Measurements from ENCODE around the gene COL1A1.

Gene COL1A1

GRCh38 chr17:50217591-50217990 lies 16.2 kb upstream of the COL1A1 start:
- in situ Hi-C loops (cut with MboI; ENCODE audit: low pct_unique_long_range_greater_than_20kb, low sequenced_read_pairs, unreplicated experiment): loop anchor here (10.0 kb wide), 1 partner anchor 67 kb away; no protein-coding TSS in a partner anchor
- TF ChIP-seq CTCF (IDR thresholded peaks at IDR 0.05; ENCODE audit: extremely low read depth, insufficient read depth, missing control alignments): no peak
- DNase-seq (ENCODE audit: low spot score): no peak

GRCh38 chr17:50214976-50215760 lies 13.7 kb upstream of the COL1A1 start:
- in situ Hi-C loops (cut with MboI; ENCODE audit: low pct_unique_long_range_greater_than_20kb, low sequenced_read_pairs, unreplicated experiment): loop anchor here (10.0 kb wide), 1 partner anchor 70 kb away; no protein-coding TSS in a partner anchor
- no peak for DNase-seq (ENCODE audit: low spot score)
- no peak for TF ChIP-seq CTCF (IDR thresholded peaks at IDR 0.05; ENCODE audit: extremely low read depth, insufficient read depth, missing control alignments)

GRCh38 chr17:50213026-50214022 lies 11.9 kb upstream of the COL1A1 start:
- DNase-seq (ENCODE audit: low spot score): peak; percentile 80
- peak; percentile 15 for TF ChIP-seq CTCF (IDR thresholded peaks at IDR 0.05; ENCODE audit: extremely low read depth, insufficient read depth, missing control alignments)
- in situ Hi-C loops (cut with MboI; ENCODE audit: low pct_unique_long_range_greater_than_20kb, low sequenced_read_pairs, unreplicated experiment): loop anchor here (10.0 kb wide), 1 partner anchor 71 kb away; no protein-coding TSS in a partner anchor

- in situ Hi-C loops (cut with MboI; ENCODE audit: low pct_unique_long_range_greater_than_20kb, low sequenced_read_pairs, unreplicated experiment): loop anchor here (10.0 kb wide), 1 partner anchor 73 kb away; no protein-coding TSS in a partner anchor
- no peak for DNase-seq (ENCODE audit: low spot score)
- TF ChIP-seq CTCF (IDR thresholded peaks at IDR 0.05; ENCODE audit: extremely low read depth, insufficient read depth, missing control alignments): no peak
Observed at GRCh38 chr17:50212121-50212843, 10.9 kb upstream of the COL1A1 start.

- in situ Hi-C loops (cut with MboI; ENCODE audit: low pct_unique_long_range_greater_than_20kb, low sequenced_read_pairs, unreplicated experiment): loop anchor here (10.0 kb wide), 1 partner anchor 73 kb away; no protein-coding TSS in a partner anchor
- DNase-seq (ENCODE audit: low spot score): no peak
- TF ChIP-seq CTCF (IDR thresholded peaks at IDR 0.05; ENCODE audit: extremely low read depth, insufficient read depth, missing control alignments): no peak
Observed at GRCh38 chr17:50211249-50212120, 10.1 kb upstream of the COL1A1 start.
